Heart left ventricle (tissue), 16 donors: ENCODE data around the gene SMARCA2. TPM values are rescaled to one million over a fixed set of nuclear protein-coding genes. Genes with fewer than 3 reads are reported as not detected.

ENCODE experiments used
- ATAC-seq, 4 donors: fragments of 200-7000 bp; cut with Tn5 transposase; one replicate each; pipeline ENCODE4 v1.9.1; 2020 to 2022; ENCODE audit warnings: moderate library complexity in 4 of 4, mild to moderate bottlenecking in 3 of 4, moderate number of reproducible peaks in 1 of 4
- DNase-seq, 5 donors: peaks; one replicate each; pipeline ENCODE4 v3.0.0-alpha.2; 2020
- H3K27ac ChIP-seq, 12 donors: fragments of 200-600 bp; sonication (generic) in 4 of 12; one replicate each; pipeline versions ENCODE4 v1.5.0 to v1.8.0; 2016 to 2022; ENCODE audit warnings: mild to moderate bottlenecking in 2 of 12
- H3K27me3 ChIP-seq, 9 donors: fragments of 200-600 bp; sonication (generic) in 2 of 9; one replicate each; pipeline versions ENCODE4 v1.5.1 to v1.8.0; 2016 to 2022; ENCODE audit warnings: mild to moderate bottlenecking in 3 of 9
- H3K36me3 ChIP-seq, 9 donors: fragments of 200-600 bp; sonication (generic) in 2 of 9; one replicate each; pipeline versions ENCODE4 v1.5.0 to v1.8.0; 2018 to 2022; ENCODE audit warnings: mild to moderate bottlenecking in 2 of 9
- H3K4me1 ChIP-seq, 12 donors: fragments of 200-600 bp; sonication (generic) in 4 of 12; one replicate each; pipeline versions ENCODE4 v1.5.0 to v1.8.0; 2016 to 2022; ENCODE audit warnings: mild to moderate bottlenecking in 3 of 12
- H3K4me3 ChIP-seq, 12 donors: fragments of 200-600 bp; sonication (generic) in 4 of 12; one replicate each; pipeline versions ENCODE4 v1.5.0 to v1.8.0; 2017 to 2022; ENCODE audit warnings: mild to moderate bottlenecking in 9 of 12, moderate library complexity in 4 of 12
- H3K9me3 ChIP-seq, 12 donors: fragments of 200-600 bp; sonication (generic) in 4 of 12; one replicate each; pipeline versions ENCODE4 v1.5.0 to v1.8.0; 2016 to 2022; ENCODE audit warnings: mild to moderate bottlenecking in 1 of 12
- CTCF ChIP-seq, 12 donors: fragments of 200-600 bp; sonication (generic) in 4 of 12; IDR thresholded peaks; one replicate each; pipeline versions ENCODE4 v1.5.0 to v1.8.0; 2018 to 2022; ENCODE audit warnings: antibody characterized with exemption in 12 of 12, mild to moderate bottlenecking in 5 of 12
- POLR2A ChIP-seq, 2 donors: fragments of 450-650 bp; IDR thresholded peaks; one replicate each; pipeline ENCODE4 v1.6.1; 2017; ENCODE audit warnings: antibody characterized with exemption in 2 of 2, mild to moderate bottlenecking in 2 of 2, moderate library complexity in 2 of 2
- WGBS, 4 donors: extraction: QIAGEN DNeasy Blood & Tissue Kit in 2 of 4; methylation state at CpG; one replicate each; pipeline versions ENCODE4 v1.1.5 to v1.1.7; 2013 to 2018; 5-methylcytosine and 5-hydroxymethylcytosine counted together
- intact Hi-C, 10 donors: fragments of 100-400 bp; cut with DNase I; formaldehyde crosslinking; loops; one replicate each; pipeline versions ENCODE4 v1.11.1 to v1.14.2; 2022
- polyA plus RNA-seq, 2 donors: library from polyadenylated mRNA; stranded (reverse); fragments of 200-250 nt; gene quantifications; one replicate each; pipeline ENCODE4 v1.2.3, GENCODE V29; 2013
- total RNA-seq, 9 donors: library from RNA; depleted of rRNA in 2 of 9; stranded (reverse); fragments of >200 nt in 2 of 9; fragmentation: NEBNext Ultra II Directional in 3 of 9; extraction: Animal tissue kit (Norgen Biotek cat#: 25700) in 3 of 9; gene quantifications; one replicate each; pipeline versions ENCODE4 v1.1.0 to v1.2.4, GENCODE V29; 2016 to 2023
- donor health status: ischemic (EF 13 %, LVEDD 7.1; RV severe dilation, severe dysfunction).
- donor health status: healthy with polysubstance abuse.
- donor health status: DM: no; HTN: yes; CAD: no.
- donor health status: DM: no; HTN: no; CAD: no.
- donor health status: ischemic (EF 25% LVEDD 6.9; RV normal size, moderate dysfunction).
- donor health status: ischemic (EF 25% LVEDD 5.7; RV mildly dilated, moderate dysfunction).
- donor health status: healthy.
- donor health status: DM: yes; HTN: yes; CAD: no.
- donor health status: ischemic (EF 35%, LVEDD 5.7; RV mildly dilated, moderate dysfunction).
- donor health status: nonischemic (EF 11% LVEDD 7.7; RV severe dilation, severe dysfunction).
- donor health status: DM: yes; HTN: yes; CAD: no.
- donor health status: PGD.
- donor health status: ischemic (EF 29% LVEDD 5.4; RV normal size, mild dysfunction).
- donor health status: nonischemic (EF 23%, LVEDD 6.1; RV moderate dilation, normal function).

SMARCA2 gene
- total and polyA plus RNA-seq, 11 donors: 29.3 to 149 (median 103) TPM

DNA sequence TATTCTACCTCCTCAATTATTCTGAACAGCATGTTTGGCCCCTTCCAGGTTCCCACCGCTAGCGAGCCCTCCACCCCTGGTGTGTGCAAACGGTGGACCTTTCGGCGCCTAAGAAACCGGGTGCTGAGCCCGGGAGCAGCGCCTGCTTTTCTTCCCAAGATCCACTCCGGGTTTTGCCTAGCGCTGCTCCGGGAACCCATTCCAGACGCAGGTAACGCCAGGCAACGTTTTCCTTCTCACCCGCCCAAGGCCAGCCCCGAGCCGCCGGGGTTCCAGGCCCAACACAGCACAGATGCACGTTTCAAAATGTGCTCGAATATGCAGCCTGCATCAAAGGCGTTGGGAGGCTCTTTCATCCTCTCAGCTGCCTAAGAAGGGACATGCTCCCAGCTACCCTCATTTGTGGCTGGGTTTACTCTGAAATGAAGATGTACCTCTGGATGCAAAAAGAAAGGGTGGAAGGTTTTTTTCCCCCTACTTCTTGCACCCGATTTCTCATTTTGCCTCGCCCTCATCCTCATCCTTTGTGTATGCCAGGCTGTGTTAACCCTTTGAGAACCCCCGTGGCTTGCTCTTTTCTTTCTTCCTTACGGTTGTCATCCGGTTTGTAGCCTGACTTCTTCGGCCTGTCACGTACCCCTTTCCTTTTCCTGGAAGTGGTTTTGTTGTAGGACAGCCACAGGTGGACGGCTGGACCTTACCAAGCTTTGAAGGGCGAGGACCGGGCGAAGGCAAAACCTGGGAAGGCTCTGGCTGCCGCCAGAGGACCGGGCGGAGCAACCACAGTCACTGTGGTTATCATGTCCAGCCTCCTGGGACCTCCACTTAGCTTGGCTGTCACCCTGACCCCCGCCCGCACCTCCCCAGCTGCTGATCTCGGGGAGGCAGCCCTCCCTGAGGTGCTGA lies 226.9 kb downstream of the SMARCA2 start:
- WGBS, 4 donors: 0 to 1% (median 1%) methylated on average over 34 to 38 of the region's 38 CpGs
- TF ChIP-seq POLR2A (IDR thresholded peaks at IDR 0.05) (peak in 1 of 2 donors; percentile 41), CTCF (IDR thresholded peaks at IDR 0.05) (peak in 1 of 12 donors; percentile 7)
- H3K36me3 ChIP-seq: no peaks in the 10 kb centered on the region
- H3K27ac ChIP-seq: peak overlapping the region in 11 of 12 donors; percentile 42 to 77 (median 65)
- H3K4me1 ChIP-seq: peaks cover 0 to 20% (median 6%) of the 10 kb centered on the region in 12 donors
- H3K27me3 ChIP-seq: no peaks in the 10 kb centered on the region
- peak overlapping the region; percentile 37 to 67 (median 57) for H3K4me3 ChIP-seq
- intact Hi-C loops: loop anchor here in 5 of 10 donors (5.0 to 10.0 kb wide), 7 partner anchors 80 to 603 kb away; partner anchors contain the start of genes VLDLR (in 2 of the 5) and PUM3 (in 1 of the 5)
- peaks cover 0 to 13% (median 0%) of the 10 kb centered on the region in 12 donors for H3K9me3 ChIP-seq
- DNase-seq: peak; percentile 82 to 87 (median 84)
- peak; percentile 88 to 96 (median 96) for ATAC-seq

- Histone ChIP-seq H3K4me3 (peak overlapping the region in 11 of 12 donors; percentile 42 to 67 (median 58)), H3K36me3 (no peaks in the 10 kb centered on the region), H3K27ac (no peak overlapping the region), H3K4me1 (peaks cover 0 to 20% (median 6%) of the 10 kb centered on the region in 12 donors), H3K9me3 (peaks cover 0 to 13% (median 0%) of the 10 kb centered on the region in 12 donors), H3K27me3 (no peaks in the 10 kb centered on the region)
- TF ChIP-seq CTCF (IDR thresholded peaks at IDR 0.05) (no peak), POLR2A (IDR thresholded peaks at IDR 0.05) (no peak)
- DNase-seq (no peak), ATAC-seq (peak in 1 of 4 donors; percentile 7)
- intact Hi-C loops: loop anchor here in 5 of 10 donors (5.0 to 10.0 kb wide), 7 partner anchors 81 to 602 kb away; partner anchors contain the start of genes VLDLR (in 2 of the 5) and PUM3 (in 1 of the 5)
- WGBS, 4 donors: 37 to 43% (median 40%) methylated on average over 11 of the region's 11 CpGs
These were observed 227.7 kb downstream of the SMARCA2 start for GRCh38 chr9:2242831-2243330.
